Measurements from ENCODE around the gene BMP4. TPM values are rescaled to one million over a fixed set of nuclear protein-coding genes. Genes with fewer than 3 reads are reported as not detected.

The BMP4 gene
- total and polyA plus RNA-seq, 2 of the 13 experiments (the other 11 are each of a cell fraction or from before 2014, with no cell fraction given): 56.4 to 169 TPM

DNA sequence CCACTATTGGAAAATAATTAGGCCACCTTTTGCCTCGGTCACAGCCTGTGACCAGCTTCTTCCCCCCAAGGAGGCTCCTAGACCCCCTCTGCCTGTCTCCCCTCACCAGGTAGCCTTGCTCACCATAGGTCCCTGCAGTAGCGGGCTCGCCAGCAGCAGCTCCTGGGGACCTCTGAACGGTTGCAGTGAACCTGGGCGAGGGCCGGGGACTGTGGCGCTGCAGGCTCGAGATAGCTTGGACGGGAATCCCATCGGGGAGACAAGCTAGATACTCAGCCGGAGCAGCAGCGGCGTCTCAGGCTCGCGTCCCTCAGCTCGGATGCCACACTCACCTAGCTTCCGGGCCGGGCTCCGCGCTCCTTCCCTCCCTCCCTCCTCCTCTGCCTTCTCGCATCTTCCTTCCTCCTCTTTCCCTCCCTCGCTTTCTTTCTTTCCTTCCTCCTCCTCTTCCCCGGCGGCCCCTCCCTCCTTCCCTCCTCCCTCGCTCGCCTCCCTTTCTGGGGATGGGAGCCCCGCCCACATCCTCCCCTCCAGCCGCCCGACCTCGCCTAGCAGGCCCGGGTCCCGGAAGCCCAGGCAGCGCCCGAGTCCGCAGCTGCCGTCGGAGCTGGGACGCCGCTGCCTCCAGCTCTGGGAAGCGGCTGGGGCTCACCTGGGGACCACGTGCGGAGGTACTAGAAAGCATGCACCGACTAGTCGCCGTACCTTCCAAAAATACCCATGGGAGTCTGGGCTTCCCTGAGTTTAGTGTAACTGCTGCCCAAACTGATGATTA lies at the start of gene BMP4 (continued):
- TF ChIP-seq KLF12 (CRISPR knock-in tag; IDR thresholded peaks at IDR 0.05; ENCODE audit: borderline replicate concordance): no peak
- no peak for TF ChIP-seq NCOA1 (CRISPR knock-in tag; IDR thresholded peaks at IDR 0.05)
- TF ChIP-seq HDAC6 (IDR thresholded peaks at IDR 0.05; ENCODE audit: low read depth, low read length): no peak
- TF ChIP-seq ZNF879 (CRISPR knock-in tag; IDR thresholded peaks at IDR 0.05): 0 out of 2 replicates have a peak, but pooled peaks have one; percentile 42
- TF ChIP-seq REXO4 (CRISPR knock-in tag; IDR thresholded peaks at IDR 0.05; ENCODE audit: borderline replicate concordance): no peak
- TF ChIP-seq, protein P1, sequence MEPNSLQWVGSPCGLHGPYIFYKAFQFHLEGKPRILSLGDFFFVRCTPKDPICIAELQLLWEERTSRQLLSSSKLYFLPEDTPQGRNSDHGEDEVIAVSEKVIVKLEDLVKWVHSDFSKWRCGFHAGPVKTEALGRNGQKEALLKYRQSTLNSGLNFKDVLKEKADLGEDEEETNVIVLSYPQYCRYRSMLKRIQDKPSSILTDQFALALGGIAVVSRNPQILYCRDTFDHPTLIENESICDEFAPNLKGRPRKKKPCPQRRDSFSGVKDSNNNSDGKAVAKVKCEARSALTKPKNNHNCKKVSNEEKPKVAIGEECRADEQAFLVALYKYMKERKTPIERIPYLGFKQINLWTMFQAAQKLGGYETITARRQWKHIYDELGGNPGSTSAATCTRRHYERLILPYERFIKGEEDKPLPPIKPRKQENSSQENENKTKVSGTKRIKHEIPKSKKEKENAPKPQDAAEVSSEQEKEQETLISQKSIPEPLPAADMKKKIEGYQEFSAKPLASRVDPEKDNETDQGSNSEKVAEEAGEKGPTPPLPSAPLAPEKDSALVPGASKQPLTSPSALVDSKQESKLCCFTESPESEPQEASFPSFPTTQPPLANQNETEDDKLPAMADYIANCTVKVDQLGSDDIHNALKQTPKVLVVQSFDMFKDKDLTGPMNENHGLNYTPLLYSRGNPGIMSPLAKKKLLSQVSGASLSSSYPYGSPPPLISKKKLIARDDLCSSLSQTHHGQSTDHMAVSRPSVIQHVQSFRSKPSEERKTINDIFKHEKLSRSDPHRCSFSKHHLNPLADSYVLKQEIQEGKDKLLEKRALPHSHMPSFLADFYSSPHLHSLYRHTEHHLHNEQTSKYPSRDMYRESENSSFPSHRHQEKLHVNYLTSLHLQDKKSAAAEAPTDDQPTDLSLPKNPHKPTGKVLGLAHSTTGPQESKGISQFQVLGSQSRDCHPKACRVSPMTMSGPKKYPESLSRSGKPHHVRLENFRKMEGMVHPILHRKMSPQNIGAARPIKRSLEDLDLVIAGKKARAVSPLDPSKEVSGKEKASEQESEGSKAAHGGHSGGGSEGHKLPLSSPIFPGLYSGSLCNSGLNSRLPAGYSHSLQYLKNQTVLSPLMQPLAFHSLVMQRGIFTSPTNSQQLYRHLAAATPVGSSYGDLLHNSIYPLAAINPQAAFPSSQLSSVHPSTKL (CRISPR knock-in tag; IDR thresholded peaks at IDR 0.05): peak; percentile 85
- peak; percentile 49; the same call in 1 of the 2 replicates for TF ChIP-seq ZNF274 (CRISPR knock-in tag; IDR thresholded peaks at IDR 0.05)
- peak; percentile 78; the same call in 1 of the 2 replicates for TF ChIP-seq ZNF562 (CRISPR knock-in tag; IDR thresholded peaks at IDR 0.05; ENCODE audit: borderline replicate concordance)
- TF ChIP-seq, protein P2, sequence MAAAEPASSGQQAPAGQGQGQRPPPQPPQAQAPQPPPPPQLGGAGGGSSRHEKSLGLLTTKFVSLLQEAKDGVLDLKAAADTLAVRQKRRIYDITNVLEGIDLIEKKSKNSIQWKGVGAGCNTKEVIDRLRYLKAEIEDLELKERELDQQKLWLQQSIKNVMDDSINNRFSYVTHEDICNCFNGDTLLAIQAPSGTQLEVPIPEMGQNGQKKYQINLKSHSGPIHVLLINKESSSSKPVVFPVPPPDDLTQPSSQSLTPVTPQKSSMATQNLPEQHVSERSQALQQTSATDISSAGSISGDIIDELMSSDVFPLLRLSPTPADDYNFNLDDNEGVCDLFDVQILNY (CRISPR knock-in tag; conservative IDR thresholded peaks at IDR 0.05): no peak
- TF ChIP-seq MBD4 (IDR thresholded peaks at IDR 0.05; ENCODE audit: borderline replicate concordance, low read length): no peak
- TF ChIP-seq SIX4 (CRISPR knock-in tag; IDR thresholded peaks at IDR 0.05): peak; percentile 79; the same call in 1 of the 2 replicates
- peak; percentile 77 for TF ChIP-seq ERF (CRISPR knock-in tag; IDR thresholded peaks at IDR 0.05)
- TF ChIP-seq STAG1 (CRISPR knock-in tag; IDR thresholded peaks at IDR 0.05): peak; percentile 53
- TF ChIP-seq, protein P3, sequence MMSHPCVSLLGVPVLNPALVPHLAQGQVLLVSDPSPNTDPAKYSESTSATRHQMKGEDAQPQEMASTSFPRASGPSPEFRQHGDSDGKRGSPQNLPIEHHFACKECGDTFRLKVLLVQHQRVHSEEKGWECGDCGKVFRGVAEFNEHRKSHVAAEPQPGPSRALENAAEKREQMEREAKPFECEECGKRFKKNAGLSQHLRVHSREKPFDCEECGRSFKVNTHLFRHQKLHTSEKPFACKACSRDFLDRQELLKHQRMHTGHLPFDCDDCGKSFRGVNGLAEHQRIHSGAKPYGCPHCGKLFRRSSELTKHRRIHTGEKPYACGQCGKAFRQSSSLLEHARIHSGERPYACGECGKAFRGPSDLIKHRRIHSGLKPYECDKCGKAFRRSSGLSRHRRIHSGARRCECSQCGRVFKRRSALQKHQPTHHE (CRISPR knock-in tag; IDR thresholded peaks at IDR 0.05; ENCODE audit: borderline replicate concordance): peak; percentile 85; the same call in 1 of the 2 replicates
- TF ChIP-seq MXI1 (IDR thresholded peaks at IDR 0.05; ENCODE audit: borderline replicate concordance, low read depth, low read length): no peak; the same call in 2 of the 3 replicates
- TF ChIP-seq, protein P4, sequence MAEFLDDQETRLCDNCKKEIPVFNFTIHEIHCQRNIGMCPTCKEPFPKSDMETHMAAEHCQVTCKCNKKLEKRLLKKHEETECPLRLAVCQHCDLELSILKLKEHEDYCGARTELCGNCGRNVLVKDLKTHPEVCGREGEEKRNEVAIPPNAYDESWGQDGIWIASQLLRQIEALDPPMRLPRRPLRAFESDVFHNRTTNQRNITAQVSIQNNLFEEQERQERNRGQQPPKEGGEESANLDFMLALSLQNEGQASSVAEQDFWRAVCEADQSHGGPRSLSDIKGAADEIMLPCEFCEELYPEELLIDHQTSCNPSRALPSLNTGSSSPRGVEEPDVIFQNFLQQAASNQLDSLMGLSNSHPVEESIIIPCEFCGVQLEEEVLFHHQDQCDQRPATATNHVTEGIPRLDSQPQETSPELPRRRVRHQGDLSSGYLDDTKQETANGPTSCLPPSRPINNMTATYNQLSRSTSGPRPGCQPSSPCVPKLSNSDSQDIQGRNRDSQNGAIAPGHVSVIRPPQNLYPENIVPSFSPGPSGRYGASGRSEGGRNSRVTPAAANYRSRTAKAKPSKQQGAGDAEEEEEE (CRISPR knock-in tag; IDR thresholded peaks at IDR 0.05; ENCODE audit: borderline replicate concordance): no peak
- TF ChIP-seq REL (CRISPR knock-in tag; conservative IDR thresholded peaks at IDR 0.05): peak; percentile 93
- no peak for TF ChIP-seq TBP (CRISPR knock-in tag; IDR thresholded peaks at IDR 0.05)
- no peak for TF ChIP-seq ZNF703 (CRISPR knock-in tag; IDR thresholded peaks at IDR 0.05; ENCODE audit: borderline replicate concordance)

All from HepG2 (cell line).